ENCODE measurements around the gene STX10. TPM values are rescaled to one million over a fixed set of nuclear protein-coding genes. Genes with fewer than 3 reads are reported as not detected.

Gene STX10
- total and polyA plus RNA-seq, 9 of the 15 experiments (the other 6 are each of a cell fraction or from before 2014, with no cell fraction given): 0.51 to 66.3 (median 31.0) TPM

- no peak for TF ChIP-seq CGGBP1 (CRISPR knock-in tag; IDR thresholded peaks at IDR 0.05)
- TF ChIP-seq KDM5B (IDR thresholded peaks at IDR 0.05; ENCODE audit: insufficient replicate concordance, low read depth, low read length): peak; percentile 72
- TF ChIP-seq FOXA3 (CRISPR knock-in tag; conservative IDR thresholded peaks at IDR 0.05 in 1 of 2, IDR thresholded peaks at IDR 0.05 in 1 of 2): 0 out of 4 replicates have a peak, but pooled peaks of 1 of the 2 experiments have one; percentile 7
- TF ChIP-seq CEBPG (CRISPR knock-in tag; IDR thresholded peaks at IDR 0.05): no peak
- TF ChIP-seq CEBPG (tag; conservative IDR thresholded peaks at IDR 0.05 in 1 of 2, IDR thresholded peaks at IDR 0.05 in 1 of 2): no peak
- no peak for TF ChIP-seq NCOA1 (IDR thresholded peaks at IDR 0.05; ENCODE audit: low read depth)
- TF ChIP-seq ZNF165 (CRISPR knock-in tag; IDR thresholded peaks at IDR 0.05; ENCODE audit: borderline replicate concordance): no peak
- no peak for TF ChIP-seq NFXL1 (CRISPR knock-in tag; IDR thresholded peaks at IDR 0.05)
- no peak for TF ChIP-seq PTTG1 (tag; IDR thresholded peaks at IDR 0.05; ENCODE audit: low read depth)
- TF ChIP-seq TFAP4 (CRISPR knock-in tag; IDR thresholded peaks at IDR 0.05; ENCODE audit: borderline replicate concordance): peak; percentile 92
- TF ChIP-seq, protein P1, sequence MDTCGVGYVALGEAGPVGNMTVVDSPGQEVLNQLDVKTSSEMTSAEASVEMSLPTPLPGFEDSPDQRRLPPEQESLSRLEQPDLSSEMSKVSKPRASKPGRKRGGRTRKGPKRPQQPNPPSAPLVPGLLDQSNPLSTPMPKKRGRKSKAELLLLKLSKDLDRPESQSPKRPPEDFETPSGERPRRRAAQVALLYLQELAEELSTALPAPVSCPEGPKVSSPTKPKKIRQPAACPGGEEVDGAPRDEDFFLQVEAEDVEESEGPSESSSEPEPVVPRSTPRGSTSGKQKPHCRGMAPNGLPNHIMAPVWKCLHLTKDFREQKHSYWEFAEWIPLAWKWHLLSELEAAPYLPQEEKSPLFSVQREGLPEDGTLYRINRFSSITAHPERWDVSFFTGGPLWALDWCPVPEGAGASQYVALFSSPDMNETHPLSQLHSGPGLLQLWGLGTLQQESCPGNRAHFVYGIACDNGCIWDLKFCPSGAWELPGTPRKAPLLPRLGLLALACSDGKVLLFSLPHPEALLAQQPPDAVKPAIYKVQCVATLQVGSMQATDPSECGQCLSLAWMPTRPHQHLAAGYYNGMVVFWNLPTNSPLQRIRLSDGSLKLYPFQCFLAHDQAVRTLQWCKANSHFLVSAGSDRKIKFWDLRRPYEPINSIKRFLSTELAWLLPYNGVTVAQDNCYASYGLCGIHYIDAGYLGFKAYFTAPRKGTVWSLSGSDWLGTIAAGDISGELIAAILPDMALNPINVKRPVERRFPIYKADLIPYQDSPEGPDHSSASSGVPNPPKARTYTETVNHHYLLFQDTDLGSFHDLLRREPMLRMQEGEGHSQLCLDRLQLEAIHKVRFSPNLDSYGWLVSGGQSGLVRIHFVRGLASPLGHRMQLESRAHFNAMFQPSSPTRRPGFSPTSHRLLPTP (IDR thresholded peaks at IDR 0.05; ENCODE audit: borderline replicate concordance, extremely low read depth, insufficient read length): no peak
- no peak for TF ChIP-seq NUFIP1 (IDR thresholded peaks at IDR 0.05; ENCODE audit: partially characterized antibody)
- TF ChIP-seq ZNF146 (CRISPR knock-in tag; IDR thresholded peaks at IDR 0.05; ENCODE audit: unreplicated experiment): no peak
- TF ChIP-seq CREBBP (IDR thresholded peaks at IDR 0.05; ENCODE audit: low read depth, low read length): no peak
- no peak; the same call in 1 of the 2 replicates for TF ChIP-seq USF1 (CRISPR knock-in tag; IDR thresholded peaks at IDR 0.05)
- TF ChIP-seq, protein P2, sequence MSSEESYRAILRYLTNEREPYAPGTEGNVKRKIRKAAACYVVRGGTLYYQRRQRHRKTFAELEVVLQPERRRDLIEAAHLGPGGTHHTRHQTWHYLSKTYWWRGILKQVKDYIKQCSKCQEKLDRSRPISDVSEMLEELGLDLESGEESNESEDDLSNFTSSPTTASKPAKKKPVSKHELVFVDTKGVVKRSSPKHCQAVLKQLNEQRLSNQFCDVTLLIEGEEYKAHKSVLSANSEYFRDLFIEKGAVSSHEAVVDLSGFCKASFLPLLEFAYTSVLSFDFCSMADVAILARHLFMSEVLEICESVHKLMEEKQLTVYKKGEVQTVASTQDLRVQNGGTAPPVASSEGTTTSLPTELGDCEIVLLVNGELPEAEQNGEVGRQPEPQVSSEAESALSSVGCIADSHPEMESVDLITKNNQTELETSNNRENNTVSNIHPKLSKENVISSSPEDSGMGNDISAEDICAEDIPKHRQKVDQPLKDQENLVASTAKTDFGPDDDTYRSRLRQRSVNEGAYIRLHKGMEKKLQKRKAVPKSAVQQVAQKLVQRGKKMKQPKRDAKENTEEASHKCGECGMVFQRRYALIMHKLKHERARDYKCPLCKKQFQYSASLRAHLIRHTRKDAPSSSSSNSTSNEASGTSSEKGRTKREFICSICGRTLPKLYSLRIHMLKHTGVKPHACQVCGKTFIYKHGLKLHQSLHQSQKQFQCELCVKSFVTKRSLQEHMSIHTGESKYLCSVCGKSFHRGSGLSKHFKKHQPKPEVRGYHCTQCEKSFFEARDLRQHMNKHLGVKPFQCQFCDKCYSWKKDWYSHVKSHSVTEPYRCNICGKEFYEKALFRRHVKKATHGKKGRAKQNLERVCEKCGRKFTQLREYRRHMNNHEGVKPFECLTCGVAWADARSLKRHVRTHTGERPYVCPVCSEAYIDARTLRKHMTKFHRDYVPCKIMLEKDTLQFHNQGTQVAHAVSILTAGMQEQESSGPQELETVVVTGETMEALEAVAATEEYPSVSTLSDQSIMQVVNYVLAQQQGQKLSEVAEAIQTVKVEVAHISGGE (CRISPR knock-in tag; IDR thresholded peaks at IDR 0.05): peak in 1 of 3 experiments; percentile 49; a peak in 1 of 6 replicates
Measured at GRCh38 chr19:13095934-13096927, 53.9 kb downstream of the STX10 start (continued).

All from K562 (cell line).